Measurements from ENCODE around the gene TIGD6. TPM values are rescaled to one million over a fixed set of nuclear protein-coding genes. Genes with fewer than 3 reads are reported as not detected.

Gene TIGD6
- total and polyA plus RNA-seq, 9 of the 15 experiments (the other 6 are each of a cell fraction or from before 2014, with no cell fraction given): 1.8 to 6.3 (median 3.9) TPM

DNA sequence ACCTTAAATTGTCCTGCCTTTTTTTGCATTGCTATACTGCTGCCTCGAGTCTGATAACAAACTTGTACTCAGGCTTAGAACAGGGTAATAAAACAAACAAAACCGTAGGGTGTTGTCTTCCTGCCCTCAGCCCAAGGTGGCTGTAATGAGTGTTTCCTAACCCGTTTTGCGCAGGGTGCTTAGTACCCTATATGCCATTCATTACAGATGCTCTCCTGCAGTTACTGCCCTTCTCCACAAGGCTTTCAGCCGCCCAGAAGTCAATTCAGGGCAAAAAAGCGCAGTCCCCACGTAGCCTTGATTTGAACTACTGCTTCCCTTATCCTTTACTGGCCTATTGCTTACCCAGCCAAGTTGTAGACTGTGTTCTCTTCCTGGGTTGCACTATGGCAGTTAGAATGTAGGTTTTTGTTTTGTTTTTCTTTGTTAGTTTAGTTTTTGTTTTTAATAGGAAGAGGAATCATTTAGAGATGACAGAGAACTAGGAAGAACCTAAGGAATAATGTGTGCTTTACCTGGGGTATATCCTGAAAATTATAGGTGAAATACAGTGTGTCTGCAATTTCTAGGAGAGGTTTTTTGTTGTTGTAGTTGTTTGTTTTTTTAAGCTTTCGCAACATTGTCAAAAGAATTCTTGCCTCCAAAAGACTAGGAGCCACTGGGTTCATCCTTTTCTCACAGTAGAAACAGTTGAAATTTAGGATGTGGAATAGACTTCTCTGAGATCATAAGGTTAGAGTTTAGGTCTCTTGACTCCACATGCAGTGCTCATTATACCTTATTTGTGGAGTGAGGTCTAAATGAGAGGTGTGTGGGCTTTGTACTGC, 1.4 kb upstream of the TIGD6 start (continued):
- TF ChIP-seq, protein P1, sequence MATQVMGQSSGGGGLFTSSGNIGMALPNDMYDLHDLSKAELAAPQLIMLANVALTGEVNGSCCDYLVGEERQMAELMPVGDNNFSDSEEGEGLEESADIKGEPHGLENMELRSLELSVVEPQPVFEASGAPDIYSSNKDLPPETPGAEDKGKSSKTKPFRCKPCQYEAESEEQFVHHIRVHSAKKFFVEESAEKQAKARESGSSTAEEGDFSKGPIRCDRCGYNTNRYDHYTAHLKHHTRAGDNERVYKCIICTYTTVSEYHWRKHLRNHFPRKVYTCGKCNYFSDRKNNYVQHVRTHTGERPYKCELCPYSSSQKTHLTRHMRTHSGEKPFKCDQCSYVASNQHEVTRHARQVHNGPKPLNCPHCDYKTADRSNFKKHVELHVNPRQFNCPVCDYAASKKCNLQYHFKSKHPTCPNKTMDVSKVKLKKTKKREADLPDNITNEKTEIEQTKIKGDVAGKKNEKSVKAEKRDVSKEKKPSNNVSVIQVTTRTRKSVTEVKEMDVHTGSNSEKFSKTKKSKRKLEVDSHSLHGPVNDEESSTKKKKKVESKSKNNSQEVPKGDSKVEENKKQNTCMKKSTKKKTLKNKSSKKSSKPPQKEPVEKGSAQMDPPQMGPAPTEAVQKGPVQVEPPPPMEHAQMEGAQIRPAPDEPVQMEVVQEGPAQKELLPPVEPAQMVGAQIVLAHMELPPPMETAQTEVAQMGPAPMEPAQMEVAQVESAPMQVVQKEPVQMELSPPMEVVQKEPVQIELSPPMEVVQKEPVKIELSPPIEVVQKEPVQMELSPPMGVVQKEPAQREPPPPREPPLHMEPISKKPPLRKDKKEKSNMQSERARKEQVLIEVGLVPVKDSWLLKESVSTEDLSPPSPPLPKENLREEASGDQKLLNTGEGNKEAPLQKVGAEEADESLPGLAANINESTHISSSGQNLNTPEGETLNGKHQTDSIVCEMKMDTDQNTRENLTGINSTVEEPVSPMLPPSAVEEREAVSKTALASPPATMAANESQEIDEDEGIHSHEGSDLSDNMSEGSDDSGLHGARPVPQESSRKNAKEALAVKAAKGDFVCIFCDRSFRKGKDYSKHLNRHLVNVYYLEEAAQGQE (IDR thresholded peaks at IDR 0.05; ENCODE audit: borderline replicate concordance): 0 out of 2 replicates have a peak, but pooled peaks have one; percentile 4
- TF ChIP-seq, protein P1 (CRISPR knock-in tag; IDR thresholded peaks at IDR 0.05; ENCODE audit: low read depth): no peak
- TF ChIP-seq SMAD4 (CRISPR knock-in tag; conservative IDR thresholded peaks at IDR 0.05) (0 out of 2 replicates have a peak, but pooled peaks have one; percentile 12), ERF (CRISPR knock-in tag; IDR thresholded peaks at IDR 0.05) (0 out of 2 replicates have a peak, but pooled peaks have one; percentile 29), ZSCAN29 (IDR thresholded peaks at IDR 0.05) (peak; percentile 80; the same call in 1 of the 2 replicates), TSC22D4 (tag; IDR thresholded peaks at IDR 0.05) (no peak), STAT5A (IDR thresholded peaks at IDR 0.05; ENCODE audit: borderline replicate concordance, low read length) (peak; percentile 8; the same call in 1 of the 2 replicates), CREM (IDR thresholded peaks at IDR 0.05; ENCODE audit: low read depth) (peak; percentile 42; the same call in 1 of the 2 replicates), ZFP36 (IDR thresholded peaks at IDR 0.05; ENCODE audit: low read depth, low read length, partially characterized antibody) (no peak), HNRNPLL (IDR thresholded peaks at IDR 0.05; ENCODE audit: low read depth, low read length, poor library complexity, severe bottlenecking) (peak; percentile 64)
- TF ChIP-seq, protein P2, sequence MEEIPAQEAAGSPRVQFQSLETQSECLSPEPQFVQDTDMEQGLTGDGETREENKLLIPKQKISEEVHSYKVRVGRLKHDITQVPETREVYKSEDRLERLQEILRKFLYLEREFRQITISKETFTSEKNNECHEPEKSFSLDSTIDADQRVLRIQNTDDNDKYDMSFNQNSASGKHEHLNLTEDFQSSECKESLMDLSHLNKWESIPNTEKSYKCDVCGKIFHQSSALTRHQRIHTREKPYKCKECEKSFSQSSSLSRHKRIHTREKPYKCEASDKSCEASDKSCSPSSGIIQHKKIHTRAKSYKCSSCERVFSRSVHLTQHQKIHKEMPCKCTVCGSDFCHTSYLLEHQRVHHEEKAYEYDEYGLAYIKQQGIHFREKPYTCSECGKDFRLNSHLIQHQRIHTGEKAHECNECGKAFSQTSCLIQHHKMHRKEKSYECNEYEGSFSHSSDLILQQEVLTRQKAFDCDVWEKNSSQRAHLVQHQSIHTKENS (CRISPR knock-in tag; IDR thresholded peaks at IDR 0.05): no peak
- TF ChIP-seq, protein P3, sequence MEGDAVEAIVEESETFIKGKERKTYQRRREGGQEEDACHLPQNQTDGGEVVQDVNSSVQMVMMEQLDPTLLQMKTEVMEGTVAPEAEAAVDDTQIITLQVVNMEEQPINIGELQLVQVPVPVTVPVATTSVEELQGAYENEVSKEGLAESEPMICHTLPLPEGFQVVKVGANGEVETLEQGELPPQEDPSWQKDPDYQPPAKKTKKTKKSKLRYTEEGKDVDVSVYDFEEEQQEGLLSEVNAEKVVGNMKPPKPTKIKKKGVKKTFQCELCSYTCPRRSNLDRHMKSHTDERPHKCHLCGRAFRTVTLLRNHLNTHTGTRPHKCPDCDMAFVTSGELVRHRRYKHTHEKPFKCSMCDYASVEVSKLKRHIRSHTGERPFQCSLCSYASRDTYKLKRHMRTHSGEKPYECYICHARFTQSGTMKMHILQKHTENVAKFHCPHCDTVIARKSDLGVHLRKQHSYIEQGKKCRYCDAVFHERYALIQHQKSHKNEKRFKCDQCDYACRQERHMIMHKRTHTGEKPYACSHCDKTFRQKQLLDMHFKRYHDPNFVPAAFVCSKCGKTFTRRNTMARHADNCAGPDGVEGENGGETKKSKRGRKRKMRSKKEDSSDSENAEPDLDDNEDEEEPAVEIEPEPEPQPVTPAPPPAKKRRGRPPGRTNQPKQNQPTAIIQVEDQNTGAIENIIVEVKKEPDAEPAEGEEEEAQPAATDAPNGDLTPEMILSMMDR (IDR thresholded peaks at IDR 0.05 in 2 of 3, conservative IDR thresholded peaks at IDR 0.05 in 1 of 3; ENCODE audit: insufficient read depth in 2 of 3, low read depth in 1 of 3, low read length in 3 of 3): peak; percentile 55 to 71 (median 67)
- TF ChIP-seq, protein P4, sequence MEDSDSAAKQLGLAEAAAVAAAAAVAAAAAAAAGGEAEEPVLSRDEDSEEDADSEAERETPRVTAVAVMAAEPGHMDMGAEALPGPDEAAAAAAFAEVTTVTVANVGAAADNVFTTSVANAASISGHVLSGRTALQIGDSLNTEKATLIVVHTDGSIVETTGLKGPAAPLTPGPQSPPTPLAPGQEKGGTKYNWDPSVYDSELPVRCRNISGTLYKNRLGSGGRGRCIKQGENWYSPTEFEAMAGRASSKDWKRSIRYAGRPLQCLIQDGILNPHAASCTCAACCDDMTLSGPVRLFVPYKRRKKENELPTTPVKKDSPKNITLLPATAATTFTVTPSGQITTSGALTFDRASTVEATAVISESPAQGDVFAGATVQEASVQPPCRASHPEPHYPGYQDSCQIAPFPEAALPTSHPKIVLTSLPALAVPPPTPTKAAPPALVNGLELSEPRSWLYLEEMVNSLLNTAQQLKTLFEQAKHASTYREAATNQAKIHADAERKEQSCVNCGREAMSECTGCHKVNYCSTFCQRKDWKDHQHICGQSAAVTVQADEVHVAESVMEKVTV (CRISPR knock-in tag; IDR thresholded peaks at IDR 0.05): 0 out of 2 replicates have a peak, but pooled peaks have one; percentile 15
